NT2/D1 (cell line): Measurements from ENCODE around the gene IL6ST.

Source experiments
- DNase-seq: peaks from one replicate; pipeline ENCODE4 v3.0.0-alpha.2; 2011; ENCODE audit warnings: low read depth, low spot score
- H3K27me3 ChIP-seq: 2 replicates; pipeline ENCODE4 v1.6.0; 2011; ENCODE audit warnings: mild to moderate bottlenecking; ENCODE audit not compliant: insufficient read length, insufficient read depth
- H3K36me3 ChIP-seq: 2 replicates; pipeline ENCODE4 v1.6.1; 2011; ENCODE audit warnings: mild to moderate bottlenecking, low read length, mixed read lengths; ENCODE audit not compliant: insufficient read depth, insufficient read length
- H3K4me1 ChIP-seq: 2 replicates; pipeline ENCODE4 v1.5.1; 2011; ENCODE audit not compliant: insufficient read depth, insufficient read length
- H3K4me3 ChIP-seq: 2 replicates; pipeline ENCODE4 v1.5.1; 2011; ENCODE audit warnings: low read depth; ENCODE audit not compliant: insufficient read length
- H3K9ac ChIP-seq: 2 replicates; pipeline ENCODE4 v1.6.0; 2011; ENCODE audit warnings: low read depth; ENCODE audit not compliant: insufficient read length
- H3K9me3 ChIP-seq: 2 replicates; pipeline ENCODE4 v1.5.1; 2011; ENCODE audit warnings: mild to moderate bottlenecking, low read length; ENCODE audit not compliant: insufficient read depth
- SUZ12 ChIP-seq: IDR thresholded peaks from 2 replicates; pipeline ENCODE4 v1.6.1; 2011; ENCODE audit not compliant: insufficient read length, insufficient read depth; ENCODE audit errors: extremely low read depth
- YY1 ChIP-seq: IDR thresholded peaks from 2 replicates; pipeline ENCODE4 v1.6.1; 2011; ENCODE audit not compliant: insufficient read length, insufficient read depth
- ZNF274 ChIP-seq: IDR thresholded peaks from 2 replicates; pipeline ENCODE4 v1.6.1; 2011; ENCODE audit warnings: mild to moderate bottlenecking, low read depth, low read length

The IL6ST gene

DNA sequence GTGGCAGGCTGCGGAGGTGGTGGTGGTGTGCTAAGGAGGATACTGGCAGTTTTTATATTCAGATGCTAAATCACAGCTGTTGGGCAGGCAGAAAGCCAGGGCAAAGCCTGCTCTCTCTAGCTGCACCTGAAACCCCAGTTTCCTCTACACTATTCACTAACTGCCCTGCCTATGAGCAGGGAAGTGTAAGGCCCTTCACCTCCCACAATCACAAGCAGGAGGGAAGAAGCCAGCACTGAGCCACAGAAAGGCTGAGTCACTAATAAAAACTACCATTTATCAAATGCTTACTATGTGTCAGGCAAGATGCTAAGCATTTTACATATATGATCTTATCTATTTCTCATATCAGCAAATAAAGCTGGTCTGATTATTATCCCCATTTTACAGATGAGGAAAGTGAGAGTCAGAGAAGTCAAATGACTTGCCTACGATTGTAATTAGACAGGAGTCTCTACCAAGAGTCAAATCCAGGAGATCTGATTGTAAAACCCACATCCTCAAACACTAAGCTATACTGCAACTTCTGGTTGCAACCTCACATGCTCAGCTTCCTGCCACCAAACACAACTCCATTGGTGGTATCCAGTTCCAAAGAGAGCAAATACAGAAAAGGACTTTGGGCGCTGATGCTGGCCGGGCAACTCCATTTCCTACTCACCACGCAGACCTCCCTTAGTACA is 17.7 kb upstream of the IL6ST start:
- no peaks in the 10 kb centered on the region for H3K27me3 ChIP-seq
- no peaks in the 10 kb centered on the region; the same call in 1 of the 2 replicates for H3K9me3 ChIP-seq
- no peak for DNase-seq
- no peak overlapping the region for H3K9ac ChIP-seq
- no peaks in the 10 kb centered on the region for H3K4me1 ChIP-seq
- no peaks in the 10 kb centered on the region for H3K36me3 ChIP-seq
- H3K4me3 ChIP-seq: no peak overlapping the region
- TF ChIP-seq ZNF274: no peak
- no peak for TF ChIP-seq YY1
- TF ChIP-seq SUZ12: no peak

DNA sequence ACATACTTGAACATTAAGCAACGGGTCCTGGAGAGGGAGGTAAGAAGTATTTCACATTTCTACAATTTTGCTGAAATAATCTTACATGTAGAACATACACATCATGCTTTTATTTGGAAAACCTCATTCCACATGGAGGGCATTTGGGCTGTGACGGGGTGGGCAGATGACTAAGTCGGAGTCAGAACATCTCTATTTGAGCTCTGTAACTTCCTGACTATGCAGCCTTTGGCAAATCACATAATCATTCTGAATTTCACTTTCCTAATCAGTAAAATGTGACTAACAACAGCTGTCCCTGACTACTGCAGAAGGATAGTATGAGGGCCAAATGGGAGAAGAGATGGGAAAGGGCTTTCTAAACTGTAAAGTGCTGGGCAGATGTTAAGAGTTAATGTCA is 17.1 kb upstream of the IL6ST start:
- no peak for DNase-seq
- Histone ChIP-seq H3K9ac (no peak overlapping the region), H3K36me3 (no peaks in the 10 kb centered on the region), H3K4me3 (no peak overlapping the region), H3K27me3 (no peaks in the 10 kb centered on the region), H3K4me1 (no peaks in the 10 kb centered on the region), H3K9me3 (no peaks in the 10 kb centered on the region; the same call in 1 of the 2 replicates)
- TF ChIP-seq SUZ12 (no peak), ZNF274 (no peak), YY1 (no peak)

DNA sequence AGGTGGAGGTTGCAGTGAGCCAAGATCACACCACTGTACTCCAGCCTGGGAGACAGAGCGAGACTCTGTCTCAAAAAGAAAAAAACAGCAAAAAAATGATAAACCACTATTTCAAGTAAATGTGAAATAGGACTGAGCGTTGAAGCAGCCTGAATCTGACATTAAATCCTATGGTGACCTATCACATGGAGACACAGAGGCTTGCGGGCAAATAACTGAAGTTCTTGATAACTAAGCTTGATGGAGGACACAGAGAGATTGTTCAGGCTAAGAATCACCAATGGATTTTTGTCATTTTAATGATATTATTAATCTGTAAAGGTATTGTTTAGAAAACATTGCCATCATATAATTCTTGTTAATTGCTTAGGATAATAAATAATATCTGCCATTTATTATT is 15.7 kb upstream of the IL6ST start:
- DNase-seq: no peak
- no peaks in the 10 kb centered on the region for H3K27me3 ChIP-seq
- no peak overlapping the region for H3K9ac ChIP-seq
- H3K4me1 ChIP-seq: no peaks in the 10 kb centered on the region
- TF ChIP-seq ZNF274: no peak
- TF ChIP-seq SUZ12: no peak
- no peak for TF ChIP-seq YY1
- H3K9me3 ChIP-seq: no peaks in the 10 kb centered on the region; the same call in 1 of the 2 replicates
- no peaks in the 10 kb centered on the region for H3K36me3 ChIP-seq
- H3K4me3 ChIP-seq: no peak overlapping the region

DNA sequence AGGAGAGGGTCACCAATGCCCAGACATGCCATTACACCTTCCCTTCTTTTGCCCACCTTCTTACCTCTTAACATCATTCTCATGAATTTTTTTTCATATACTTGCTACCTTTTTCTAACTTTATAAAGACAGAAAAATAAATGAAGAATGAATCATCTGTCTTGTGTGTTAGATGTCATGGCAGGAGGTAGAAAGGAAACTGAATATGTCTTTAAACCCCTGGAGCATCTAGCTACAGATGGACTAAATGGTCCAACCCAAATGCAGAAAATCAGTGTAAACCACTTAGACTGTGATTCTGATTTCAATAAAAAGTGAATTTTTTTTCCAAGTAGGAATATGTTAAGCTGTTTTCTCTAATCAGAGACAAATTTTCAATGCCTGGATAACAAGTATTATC is 11.8 kb upstream of the IL6ST start:
- Histone ChIP-seq H3K9me3 (0 out of 2 replicates have a peak, but pooled peaks cover 6% of the 10 kb centered on the region), H3K27me3 (no peaks in the 10 kb centered on the region), H3K36me3 (no peaks in the 10 kb centered on the region), H3K4me1 (no peaks in the 10 kb centered on the region), H3K4me3 (no peak overlapping the region), H3K9ac (no peak overlapping the region)
- TF ChIP-seq SUZ12: no peak
- no peak for TF ChIP-seq ZNF274
- no peak for TF ChIP-seq YY1
- DNase-seq: no peak

DNA sequence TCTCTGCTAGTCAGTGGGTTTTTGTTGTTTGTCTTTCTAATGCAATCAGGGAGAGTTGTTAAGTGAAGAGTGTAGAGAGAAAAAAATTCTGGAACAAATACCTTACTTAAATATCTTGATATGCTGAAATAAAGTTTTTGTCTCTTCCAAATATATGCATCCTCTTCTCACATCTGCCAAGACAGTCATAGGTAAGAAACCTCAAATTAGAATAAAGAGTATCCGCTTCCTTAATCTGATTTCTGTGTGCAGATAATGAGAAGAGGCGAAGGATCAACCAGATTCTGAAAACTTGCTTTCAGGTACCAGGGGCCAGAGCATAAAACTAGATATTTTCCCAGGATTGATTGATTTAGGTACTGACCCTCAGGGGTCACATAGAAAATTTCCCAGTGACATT is 11.3 kb upstream of the IL6ST start:
- Histone ChIP-seq H3K27me3 (no peaks in the 10 kb centered on the region), H3K36me3 (no peaks in the 10 kb centered on the region), H3K4me1 (no peaks in the 10 kb centered on the region), H3K9me3 (0 out of 2 replicates have a peak, but pooled peaks cover 6% of the 10 kb centered on the region), H3K9ac (no peak overlapping the region), H3K4me3 (no peak overlapping the region)
- DNase-seq: no peak
- TF ChIP-seq SUZ12 (no peak), YY1 (no peak)

DNA sequence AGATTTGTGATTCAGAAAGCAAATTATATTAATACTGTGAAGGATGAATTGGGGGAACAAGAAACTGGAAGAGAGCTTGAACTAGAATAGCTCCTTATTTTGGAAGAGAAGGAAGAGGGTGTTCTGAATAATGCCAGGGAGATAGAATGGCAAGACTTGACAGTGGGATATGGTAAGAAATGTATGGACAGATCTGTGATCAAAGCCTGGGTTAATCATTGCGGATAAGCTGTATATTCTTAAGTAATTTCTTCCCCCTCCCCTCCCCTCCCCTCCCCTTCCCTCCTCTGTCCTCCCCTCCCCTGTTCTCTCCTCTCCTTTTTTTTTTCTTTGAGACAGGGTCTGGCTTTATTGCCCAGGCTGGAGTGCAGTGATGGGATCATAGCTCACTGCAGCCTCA is 10.1 kb upstream of the IL6ST start:
- Histone ChIP-seq H3K4me1 (no peaks in the 10 kb centered on the region), H3K4me3 (no peak overlapping the region), H3K9me3 (0 out of 2 replicates have a peak, but pooled peaks cover 6% of the 10 kb centered on the region), H3K36me3 (no peaks in the 10 kb centered on the region), H3K9ac (no peak overlapping the region), H3K27me3 (no peaks in the 10 kb centered on the region)
- TF ChIP-seq SUZ12 (no peak), ZNF274 (no peak), YY1 (no peak)
- no peak for DNase-seq

DNA sequence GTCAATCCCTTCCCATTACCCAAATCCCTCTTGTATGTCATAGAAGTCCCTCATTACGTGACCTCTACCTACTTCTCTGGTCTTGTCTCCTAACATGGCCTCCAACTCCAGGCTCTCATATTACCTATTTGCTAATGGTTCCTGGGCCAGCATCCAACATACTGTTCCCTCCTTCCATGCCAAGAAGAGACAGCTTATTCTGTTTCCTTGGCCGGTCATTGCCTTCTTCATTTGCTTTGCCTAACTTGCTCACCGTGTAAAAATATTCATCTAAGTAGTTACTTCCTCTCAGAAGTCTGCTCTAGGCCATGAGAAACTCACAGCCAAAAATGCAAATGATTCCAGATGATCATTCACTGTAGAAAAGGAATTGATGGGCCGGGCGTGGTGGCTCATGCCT is 8.9 kb upstream of the IL6ST start:
- Histone ChIP-seq H3K9me3 (0 out of 2 replicates have a peak, but pooled peaks cover 6% of the 10 kb centered on the region), H3K4me1 (no peaks in the 10 kb centered on the region), H3K36me3 (no peaks in the 10 kb centered on the region), H3K4me3 (no peak overlapping the region), H3K27me3 (no peaks in the 10 kb centered on the region), H3K9ac (no peak overlapping the region)
- DNase-seq: no peak
- TF ChIP-seq YY1 (no peak), ZNF274 (no peak), SUZ12 (no peak)
